ENCODE results near the gene KRTCAP2.
"Not testable (repeated sequence)": the region's sequence is repeated elsewhere in the genome, so short reads cannot be mapped to it uniquely, and the experiment has no call there.

Gene KRTCAP2

DNA sequence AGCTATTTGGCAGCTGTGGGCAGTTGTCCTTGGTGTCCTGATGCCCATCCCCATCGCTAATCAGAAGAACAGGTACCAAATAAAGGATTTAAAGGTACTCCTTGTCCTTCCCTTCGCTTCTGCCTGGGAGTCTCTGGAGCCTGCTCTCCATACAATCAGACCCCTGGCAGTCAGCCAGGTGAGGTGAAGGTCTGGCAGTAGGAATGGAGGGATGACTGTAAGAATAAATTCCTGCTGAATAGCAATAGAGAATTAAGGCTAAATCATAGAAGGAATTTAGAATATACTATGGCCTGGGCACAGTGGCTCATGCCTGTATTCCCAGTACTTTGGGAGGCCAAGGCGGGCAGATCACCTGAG, 25.4 kb upstream of the KRTCAP2 start:
- no peak for DNase-seq

DNA sequence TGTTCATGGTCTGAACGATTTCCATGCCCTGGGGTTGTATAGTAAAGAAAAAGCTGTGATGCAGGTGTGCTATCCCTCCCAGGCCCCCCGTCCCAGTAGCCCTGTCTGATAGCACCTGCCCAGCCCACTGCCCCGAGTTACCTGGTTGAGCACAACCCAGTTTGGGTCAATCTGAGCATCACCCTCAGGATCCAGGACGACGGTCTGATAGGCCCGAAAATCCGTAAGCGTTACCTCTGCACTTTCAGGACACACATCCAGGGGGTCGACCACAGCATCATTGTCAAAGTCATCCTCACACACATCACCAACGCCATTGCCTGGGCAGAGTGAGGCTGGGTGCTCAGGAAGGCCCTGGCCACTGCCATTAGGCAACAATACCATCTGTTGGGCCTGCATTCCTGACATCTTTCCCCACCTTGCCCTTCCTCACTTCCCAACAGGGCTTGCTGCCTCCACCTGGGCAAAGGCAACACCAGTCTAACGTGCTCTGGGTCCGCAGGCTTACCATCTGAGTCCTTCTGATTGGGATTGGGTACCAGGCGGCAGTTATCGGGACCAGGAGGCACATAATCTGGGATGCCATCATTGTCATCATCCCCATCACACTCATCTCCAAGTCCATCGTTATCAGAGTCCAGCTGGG, 24.9 kb upstream of the KRTCAP2 start:
- no peak for DNase-seq

- DNase-seq: no peak
Observed at GRCh38 chr1:155196893-155197638, 24.0 kb upstream of the KRTCAP2 start.

DNA sequence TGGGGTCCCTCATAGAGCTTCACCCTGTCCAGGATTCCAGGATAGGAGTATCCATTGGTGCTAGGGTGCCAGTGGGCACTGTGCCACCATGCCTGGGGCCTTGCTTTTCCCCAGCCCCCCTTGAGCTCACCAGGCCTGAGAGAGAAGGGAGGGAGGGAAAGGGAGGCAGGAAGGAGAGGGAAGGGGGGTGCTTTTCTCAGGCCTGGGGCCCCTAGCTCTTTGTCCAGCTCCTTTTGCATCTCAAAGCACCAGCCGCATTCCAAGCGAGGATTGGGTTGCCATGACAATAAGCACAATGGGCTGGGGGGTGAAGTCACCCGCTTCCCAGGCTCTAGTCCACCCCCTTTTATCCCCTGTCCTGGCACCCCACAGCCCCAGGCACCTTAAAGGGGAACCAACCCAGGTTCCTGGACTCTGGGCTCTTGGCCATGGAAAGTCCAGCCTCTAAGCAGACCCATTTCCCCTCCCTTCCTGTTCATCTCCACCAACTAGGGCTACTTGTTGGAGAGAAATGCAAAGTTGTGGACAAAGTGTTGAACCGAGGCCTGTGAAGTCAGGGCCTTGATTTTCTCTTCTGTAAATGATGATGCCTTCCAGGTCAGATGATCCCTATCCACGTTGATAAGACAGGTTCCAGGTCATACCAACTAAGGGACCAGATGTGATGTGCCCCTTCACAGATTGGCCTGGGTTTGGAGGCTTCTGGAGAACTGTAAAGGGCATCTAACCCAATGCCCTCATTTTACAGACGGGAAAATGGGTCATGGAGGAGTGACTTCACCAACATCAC, 23.2 kb upstream of the KRTCAP2 start:
- no peak for DNase-seq

GRCh38 chr1:155195201-155196102, 22.3 kb upstream of the KRTCAP2 start:
- DNase-seq: no peak

GRCh38 chr1:155193991-155194240, 20.8 kb upstream of the KRTCAP2 start:
- not testable (repeated sequence) for DNase-seq

GRCh38 chr1:155193275-155193990, 20.3 kb upstream of the KRTCAP2 start:
- DNase-seq: peak; percentile 96

DNA sequence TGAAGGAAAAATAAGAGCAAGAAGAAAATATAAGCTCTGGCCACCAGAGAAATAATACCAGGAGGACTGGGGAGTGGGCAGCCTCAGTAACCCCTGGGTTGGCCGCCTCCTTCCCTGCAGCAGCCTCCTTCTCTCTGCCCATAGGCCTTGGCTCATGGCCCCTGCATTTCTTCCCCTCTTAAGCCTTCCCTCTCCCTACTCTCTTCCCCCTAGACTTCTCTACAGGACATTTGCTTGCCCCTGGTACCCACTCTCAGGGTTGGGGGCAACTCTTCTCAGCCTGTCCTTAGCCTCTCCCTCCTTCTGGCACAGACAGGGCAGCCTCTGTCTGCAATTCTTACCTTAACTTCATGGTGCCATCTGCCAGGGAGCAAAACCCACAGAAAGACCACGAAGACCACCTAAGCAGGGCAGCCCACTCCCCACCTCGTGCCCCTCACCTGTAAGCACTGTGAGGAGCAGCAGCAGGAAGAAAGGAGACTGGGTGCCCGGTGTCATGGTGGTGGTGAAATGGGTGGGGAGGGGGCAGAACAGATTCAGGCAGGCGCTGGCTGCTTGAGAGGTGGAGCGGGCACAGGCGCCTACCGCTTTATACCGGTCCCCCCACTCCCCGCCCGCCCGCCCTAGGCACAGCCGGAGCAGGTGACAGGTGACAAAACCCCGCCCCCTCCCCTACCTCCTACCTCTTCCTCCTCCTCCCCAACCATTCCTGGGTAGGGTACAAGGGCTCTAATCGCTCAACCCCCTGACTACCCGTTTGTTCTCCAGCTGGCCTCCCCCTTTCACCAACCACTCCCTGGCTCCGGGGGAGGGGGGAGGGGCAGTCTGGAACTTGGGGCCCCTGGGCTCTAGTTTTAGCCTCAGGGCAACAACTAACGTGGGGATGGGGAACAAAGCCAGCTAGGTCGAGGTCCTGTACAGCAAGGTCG, 19.5 kb upstream of the KRTCAP2 start:
- DNase-seq: peak; percentile 72 to 78

GRCh38 chr1:155191904-155192303, 18.8 kb upstream of the KRTCAP2 start:
- DNase-seq: no peak

DNA sequence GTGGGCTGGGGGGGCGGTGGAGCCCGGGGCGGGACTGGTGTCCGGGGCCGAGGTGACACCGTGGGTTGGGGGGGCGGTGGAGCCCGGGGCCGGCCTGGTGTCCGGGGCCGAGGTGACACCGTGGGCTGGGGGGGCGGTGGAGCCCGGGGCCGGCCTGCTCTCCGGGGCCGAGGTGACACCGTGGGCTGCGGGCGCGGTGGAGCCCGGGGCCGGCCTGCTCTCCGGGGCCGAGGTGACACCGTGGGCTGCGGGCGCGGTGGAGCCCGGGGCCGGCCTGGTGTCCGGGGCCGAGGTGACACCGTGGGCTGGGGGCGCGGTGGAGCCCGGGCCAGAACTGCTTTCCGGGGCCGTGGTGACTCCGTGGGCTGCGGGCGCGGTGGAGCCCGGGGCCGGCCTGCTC, 16.8 kb upstream of the KRTCAP2 start:
- DNase-seq: not testable (repeated sequence)

DNA sequence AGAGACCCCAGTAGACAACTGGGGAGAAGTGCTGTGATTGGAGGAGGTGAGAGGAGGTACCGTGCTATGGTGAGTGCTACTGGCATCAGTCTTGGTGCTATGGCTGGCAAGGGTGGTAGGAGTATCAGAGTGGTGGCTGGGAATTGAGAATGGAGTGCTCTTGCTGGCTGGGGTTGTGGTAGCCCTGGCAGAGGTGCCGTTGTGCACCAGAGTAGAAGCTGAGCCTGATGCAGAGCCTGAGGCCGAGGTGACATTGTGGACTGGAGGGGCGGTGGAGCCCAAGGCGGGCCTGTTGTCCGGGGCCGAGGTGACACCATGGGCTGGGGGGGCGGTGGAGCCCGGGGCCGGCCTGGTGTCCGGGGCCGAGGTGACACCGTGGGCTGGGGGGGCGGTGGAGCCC, 15.2 kb upstream of the KRTCAP2 start:
- no peak for DNase-seq

DNA sequence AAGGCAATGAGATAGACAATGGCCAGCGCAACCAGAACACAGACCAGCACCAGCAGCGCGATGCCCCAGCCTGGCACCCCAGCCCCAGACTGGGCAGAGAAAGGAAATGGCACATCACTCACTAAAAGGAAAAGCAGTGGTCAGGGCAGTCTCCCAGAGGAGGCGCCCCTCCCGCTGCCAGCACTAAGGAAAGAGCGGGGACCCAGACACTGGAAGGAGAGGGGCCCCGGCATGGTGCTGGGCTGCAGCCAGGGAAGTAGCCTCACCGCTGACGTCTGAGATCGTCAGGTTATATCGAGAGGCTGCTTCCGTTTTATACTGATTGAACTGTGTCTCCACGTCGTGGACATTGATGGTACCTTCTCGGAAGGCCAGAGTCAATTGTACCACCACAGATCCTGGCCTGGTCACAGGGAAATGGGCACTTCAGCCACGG, 14.4 kb upstream of the KRTCAP2 start:
- DNase-seq: no peak

DNA sequence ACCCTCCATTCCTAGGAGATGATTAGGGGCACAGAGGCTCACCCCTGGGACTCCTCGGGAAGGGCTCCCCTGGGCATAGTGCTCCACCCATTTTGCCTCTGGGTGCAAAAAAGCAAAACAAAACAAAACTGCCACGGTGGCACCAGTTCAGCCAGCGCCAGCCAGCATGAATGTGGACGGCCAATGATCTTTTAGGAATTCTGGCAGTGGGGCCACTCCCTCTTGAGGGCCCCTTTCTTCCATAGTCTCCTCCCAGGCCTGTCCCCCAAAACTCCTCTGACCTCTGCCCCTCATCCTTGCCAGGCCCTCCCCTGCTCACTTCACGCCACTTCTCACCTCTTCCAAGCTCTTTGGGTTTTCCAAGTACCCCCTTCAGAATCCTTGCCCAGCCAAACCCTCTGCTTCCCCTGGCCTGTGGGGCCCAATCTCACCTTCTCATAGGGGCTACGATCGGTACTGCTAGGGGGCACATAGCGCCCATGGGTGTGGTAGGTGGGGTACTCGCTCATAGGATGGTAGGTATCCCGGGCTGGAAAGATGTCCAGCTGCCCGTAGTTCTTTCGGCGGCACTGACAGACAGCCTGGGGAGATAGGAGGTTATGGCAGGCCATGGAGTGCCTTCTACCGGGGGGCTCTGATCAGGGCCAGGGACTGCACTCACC, 13.8 kb upstream of the KRTCAP2 start:
- no peak for DNase-seq

DNA sequence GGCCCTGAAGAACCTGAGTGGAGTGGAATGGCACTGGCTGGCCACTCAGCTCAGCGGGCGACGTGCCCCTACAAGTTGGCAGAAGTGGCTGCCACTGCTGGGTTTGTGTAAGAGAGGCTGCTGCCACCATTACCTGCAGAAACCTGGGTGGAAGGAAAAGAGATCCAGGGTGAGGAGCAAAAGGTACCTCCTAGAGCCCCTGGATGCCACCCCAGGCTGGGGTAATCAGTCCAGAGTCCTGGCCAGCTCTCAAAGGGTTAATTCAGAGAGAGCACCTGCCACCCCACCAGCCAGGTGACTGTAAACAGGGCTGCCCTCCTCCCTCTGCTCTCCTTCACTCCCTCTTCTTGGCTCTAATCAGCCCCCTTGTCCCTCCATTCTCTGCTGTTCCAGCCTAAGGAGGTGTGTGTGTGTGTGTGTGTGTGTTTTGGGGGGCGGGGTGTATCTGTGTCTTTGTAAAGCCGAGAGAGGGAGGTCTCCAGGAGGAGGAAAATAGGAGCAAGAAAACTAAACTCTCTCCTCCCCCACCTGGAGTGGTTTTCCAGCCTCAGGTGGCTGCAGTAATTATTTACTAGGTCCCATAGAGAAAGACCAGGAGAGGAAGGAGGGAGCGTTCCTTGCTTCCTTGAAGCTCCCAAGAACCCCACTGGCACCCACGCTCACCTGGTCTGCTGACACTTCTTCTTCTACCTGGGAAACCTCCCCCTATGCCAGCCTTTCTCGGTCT, 13.1 kb upstream of the KRTCAP2 start:
- DNase-seq: no peak

DNA sequence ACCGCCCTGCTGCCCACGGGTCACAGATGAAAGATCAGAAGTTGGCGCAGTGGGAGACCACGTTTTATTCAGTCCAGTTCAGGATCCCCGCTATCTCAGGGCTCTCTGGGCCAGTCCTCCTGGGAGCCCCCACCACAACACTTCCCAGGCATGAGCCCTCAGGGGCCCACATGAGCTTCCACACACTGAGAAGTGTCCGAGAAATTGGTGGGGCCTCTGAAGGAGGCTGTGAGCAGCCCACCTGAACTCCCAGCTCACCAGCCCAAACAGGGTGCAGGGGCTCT, 12.6 kb upstream of the KRTCAP2 start:
- no peak for DNase-seq

GRCh38 chr1:155184835-155185782, 12.0 kb upstream of the KRTCAP2 start:
- DNase-seq: no peak

GRCh38 chr1:155184351-155184811, 11.3 kb upstream of the KRTCAP2 start:
- no peak for DNase-seq

- DNase-seq: no peak
Observed at GRCh38 chr1:155183775-155184221, 10.7 kb upstream of the KRTCAP2 start.

DNA sequence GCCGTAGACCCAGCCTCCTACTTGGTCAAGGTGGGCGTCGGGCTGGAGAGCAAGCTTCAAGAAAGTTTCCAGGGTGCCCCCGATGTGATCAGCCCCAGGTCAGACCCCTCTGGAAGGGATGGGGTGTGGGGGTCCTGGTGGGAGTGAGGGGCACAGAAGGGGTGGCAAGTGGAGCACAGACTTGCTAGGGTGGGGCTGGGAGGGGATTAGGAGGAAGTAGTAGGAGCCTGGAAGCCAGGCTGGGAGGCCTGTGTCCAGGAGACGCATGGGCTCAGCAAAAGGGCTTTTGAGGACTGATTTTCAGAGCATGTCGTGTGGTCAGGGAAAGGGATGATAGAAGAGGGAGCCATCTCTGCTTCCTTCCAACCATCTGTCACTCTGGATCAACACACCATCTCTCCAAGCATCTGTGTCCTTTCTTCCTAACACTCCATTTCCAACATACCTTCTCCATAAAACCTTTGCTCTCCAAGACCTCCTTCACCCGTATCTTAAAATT, 9.0 kb upstream of the KRTCAP2 start:
- no peak for DNase-seq
